GM12878 (cell line): ENCODE measurements around the gene SLMAP. TPM values are rescaled to one million over a fixed set of nuclear protein-coding genes. Genes with fewer than 3 reads are reported as not detected.

Experiments used
- ATAC-seq: fragments of 200-7000 bp; cut with Tn5 transposase; 3 replicates; pipeline ENCODE4 v1.9.1; 2020; ENCODE audit warnings: mild to moderate bottlenecking, moderate library complexity
- BruUV-seq: library from RNA; stranded (reverse); fragments of 400-500 nt; replicated peaks from 2 replicates; lab custom pipeline; 2021; lab: Mats Ljungman, UMichigan
- CTCF ChIA-PET: fragments of 300-600 bp; sonication (Branson Sonifier 250); formaldehyde crosslinking; extraction: SDS; loops from one replicate; lab custom pipeline; 2021; ENCODE audit warnings: inconsistent platforms; lab: Yijun Ruan, JAX
- POLR2A ChIA-PET: fragments of 350-600 bp; formaldehyde crosslinking; extraction: SDS; loops from one replicate; lab custom pipeline; 2021; ENCODE audit warnings: inconsistent platforms; lab: Charles Lee
- RAD21 ChIA-PET: fragments of 300-600 bp; sonication (Branson Sonifier 250); formaldehyde crosslinking; loops from one replicate; lab custom pipeline; 2023; ENCODE audit warnings: antibody characterized with exemption; ENCODE audit not compliant: unreplicated experiment; lab: Charles Lee
- SMC1A ChIA-PET: fragments of 300-600 bp; sonication (Branson Sonifier 250); formaldehyde crosslinking; loops from one replicate; lab custom pipeline; 2023; ENCODE audit not compliant: unreplicated experiment, uncharacterized antibody; lab: Charles Lee
- DNase-seq: peaks from one replicate; pipeline ENCODE4 v3.0.0-alpha.2; 2011; ENCODE audit warnings: low read depth, low spot score
- FAIRE-seq: peaks from 3 replicates; lab custom pipeline; 2011; peaks lifted over from hg19 to GRCh38; lab: Jason Lieb, UNC
- H2AFZ ChIP-seq: 2 replicates; pipeline ENCODE4 v1.6.0; 2011; ENCODE audit warnings: low read depth, low read length, control low read depth; ENCODE audit not compliant: control insufficient read depth
- H3K27ac ChIP-seq: 2 replicates; pipeline ENCODE4 v1.5.1; 2011; ENCODE audit warnings: control low read depth; ENCODE audit not compliant: control insufficient read depth, insufficient read depth
- H3K27me3 ChIP-seq, 2 experiments: replicated peaks in 1 of 2; 2 replicates each; pipeline versions ENCODE4 v1.6.0 to v1.6.1; 2011; ENCODE audit warnings: low read length in 1 of 2; ENCODE audit not compliant: control insufficient read depth in 2 of 2, insufficient read depth in 2 of 2
- H3K36me3 ChIP-seq, 2 experiments: 2 replicates each; pipeline ENCODE4 v1.5.1; 2011; ENCODE audit warnings: low read length in 1 of 2; ENCODE audit not compliant: control insufficient read depth in 2 of 2, insufficient read depth in 2 of 2
- H3K4me1 ChIP-seq: 2 replicates; pipeline ENCODE4 v1.6.1; 2011; ENCODE audit warnings: mild to moderate bottlenecking, low read length, moderate library complexity, mixed read lengths; ENCODE audit not compliant: control insufficient read depth, insufficient read depth
- H3K4me2 ChIP-seq: 2 replicates; pipeline ENCODE4 v1.6.0; 2011; ENCODE audit warnings: control low read depth; ENCODE audit not compliant: control insufficient read depth, insufficient read depth
- H3K4me3 ChIP-seq: fragments of 200-600 bp; sonication (generic); 2 replicates; pipeline ENCODE4 v1.5.1; 2016
- H3K79me2 ChIP-seq: 2 replicates; pipeline ENCODE4 v1.6.0; 2011; ENCODE audit warnings: low read length; ENCODE audit not compliant: control insufficient read depth, insufficient read depth
- H3K9ac ChIP-seq: 2 replicates; pipeline ENCODE4 v1.8.0; 2011; ENCODE audit warnings: low read length, control low read depth, mixed read lengths; ENCODE audit not compliant: control insufficient read depth, insufficient read depth
- H3K9me3 ChIP-seq: replicated peaks from 3 replicates; pipeline ENCODE4 v1.5.1; 2011; ENCODE audit warnings: mild to moderate bottlenecking, low read length; ENCODE audit not compliant: control insufficient read depth, insufficient read depth
- H4K20me1 ChIP-seq: 2 replicates; pipeline ENCODE4 v1.6.0; 2011; ENCODE audit not compliant: control insufficient read depth, insufficient read depth
- ATF7 ChIP-seq: fragments of 450-650 bp; IDR thresholded peaks from 2 replicates; pipeline ENCODE4 v1.6.1; 2016; ENCODE audit warnings: low read depth, mild to moderate bottlenecking
- CBX5 ChIP-seq: sonication (generic); IDR thresholded peaks from 2 replicates; pipeline ENCODE4 v1.6.1; 2016; ENCODE audit warnings: low read depth, moderate library complexity, mild to moderate bottlenecking, inconsistent platforms
- SMAD1 ChIP-seq: fragments of 450-650 bp; IDR thresholded peaks from 2 replicates; pipeline ENCODE4 v1.6.1; 2018; ENCODE audit warnings: mild to moderate bottlenecking, low read depth; ENCODE audit not compliant: partially characterized antibody
- STAT1 ChIP-seq: fragments of 450-650 bp; conservative IDR thresholded peaks from 2 replicates; pipeline ENCODE4 v1.6.1; 2014; ENCODE audit warnings: antibody characterized with exemption, mild to moderate bottlenecking
- TCF7 ChIP-seq: IDR thresholded peaks from 2 replicates; pipeline ENCODE4 v1.6.1; 2014; ENCODE audit warnings: antibody characterized with exemption, borderline replicate concordance
- USF1 ChIP-seq: IDR thresholded peaks from 2 replicates; pipeline ENCODE4 v1.6.1; 2011; ENCODE audit warnings: borderline replicate concordance, low read depth, mild to moderate bottlenecking, moderate library complexity, mixed read lengths, low read length; ENCODE audit not compliant: insufficient read depth; ENCODE audit errors: extremely low read length
- WGBS: methylation state at CpG from one replicate; pipeline ENCODE4 v1.1.6; 2016; ENCODE audit warnings: low lambda C conversion rate; ENCODE audit not compliant: insufficient replicate concordance, insufficient coverage; ENCODE audit errors: missing lambda C conversion rate; 5-methylcytosine and 5-hydroxymethylcytosine counted together
- in situ Hi-C: fragments of 300-500 bp; cut with MboI; formaldehyde crosslinking; loops from 9 replicates; pipeline ENCODE4 v1.14.3; 2018; ENCODE audit warnings: mixed read lengths
- intact Hi-C: fragments of 100-400 bp; cut with micrococcal nuclease; formaldehyde crosslinking; loops from one replicate; pipeline ENCODE4 v1.14.2; 2022; ENCODE audit not compliant: unreplicated experiment
- polyA plus RNA-seq, 11 experiments: library from polyadenylated mRNA; depleted of rRNA in 4 of 11; unstranded in 6 of 11; stranded (reverse) in 5 of 11; fragments of >200 nt; fragmentation: Nextera tagmentation in 4 of 11; fragmentation: Illumina TruSeq in 1 of 11; extraction: Ambion mirVana in 4 of 11; extraction: Trizol in 1 of 11; gene quantifications; 1 replicate in 1 of 11; 2 replicates in 10 of 11; pipeline versions ENCODE4 v1.2.1 to v1.2.3, GENCODE V29; 2011 to 2016; ENCODE audit warnings: inconsistent platforms in 2 of 11, missing spikeins in 2 of 11, low read depth in 1 of 11
- total RNA-seq, 4 experiments: library from RNA; depleted of rRNA in 3 of 4; stranded (reverse); fragments of >200 nt in 3 of 4; fragmentation: Illumina TruSeq in 1 of 4; extraction: Trizol in 1 of 4; gene quantifications; 2 replicates each; pipeline versions ENCODE4 v1.2.1 to v1.2.3, GENCODE V29; 2013 to 2021

Gene SLMAP
- total and polyA plus RNA-seq, 10 of the 15 experiments (the other 5 are each of a cell fraction or from before 2014, with no cell fraction given): 8.3 to 43.8 (median 26.4) TPM

GRCh38 chr3:57815036-57815435 is 58.9 kb downstream of the SLMAP start:
- no peak for FAIRE-seq
- CTCF ChIA-PET: interaction anchor here (0.7 to 4.2 kb wide), 4 partner anchors 8 to 46 kb away, joined by 3 to 27 read pairs (median 4); no protein-coding TSS in a partner anchor

DNA sequence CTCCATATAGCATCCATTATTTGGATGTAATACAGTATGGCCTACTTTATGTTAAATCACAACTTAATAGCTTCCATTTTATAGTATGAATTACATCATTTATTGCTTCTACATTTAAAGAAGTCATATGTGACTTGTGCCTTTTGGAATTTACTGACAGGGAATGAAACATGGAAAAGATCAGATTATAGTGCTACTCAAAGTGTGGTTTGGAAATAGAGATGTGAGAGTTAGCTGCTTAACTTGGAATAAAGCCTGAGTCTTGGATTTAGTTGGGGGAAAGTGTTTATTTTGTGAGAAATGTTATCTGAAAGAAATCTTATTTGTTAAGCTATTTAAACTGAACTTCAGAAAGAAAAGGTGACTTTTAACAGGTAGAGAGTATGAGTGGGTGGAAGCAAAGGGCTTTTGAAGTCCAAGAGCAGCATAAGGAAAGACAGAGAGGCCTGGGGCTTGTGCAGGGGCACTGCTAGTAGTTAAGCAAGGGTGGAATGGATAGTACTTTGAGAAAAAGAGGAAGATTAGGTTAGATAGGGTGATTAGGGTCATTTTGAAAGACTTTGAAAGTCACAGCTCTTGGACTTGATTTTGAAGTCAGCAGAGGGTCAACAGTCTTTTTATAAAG is 60.5 kb downstream of the SLMAP start:
- no peak overlapping the region for H2AFZ ChIP-seq
- ChIA-PET SMC1A (interaction anchor here (0.6 to 1.3 kb wide), 5 partner anchors 9 to 30 kb away, joined by 3 to 4 read pairs (median 3); no protein-coding TSS in a partner anchor), CTCF (interaction anchor here (0.6 to 4.2 kb wide), 4 partner anchors 9 to 638 kb away, joined by 3 to 27 read pairs (median 4); no protein-coding TSS in a partner anchor), RAD21 (interaction anchor here (1.4 kb wide), 2 partner anchors 10 to 58 kb away, joined by 5 to 6 read pairs; no protein-coding TSS in a partner anchor), POLR2A (interaction anchor here (1.0 kb wide), 1 partner anchor 219 kb away, joined by 3 read pairs; the partner anchor contains the start of gene ARF4)
- no peak for FAIRE-seq
- H3K79me2 ChIP-seq: peaks cover 18% of the 10 kb centered on the region
- in situ Hi-C loops: no loop called here
- no peaks in the 10 kb centered on the region; the same call in 1 of the 2 replicates for H3K4me1 ChIP-seq
- no peak overlapping the region for H3K27ac ChIP-seq
- no peak overlapping the region for H3K4me2 ChIP-seq
- no peaks in the 10 kb centered on the region; the same call in 1 of the 3 replicates for H3K9me3 ChIP-seq
- no peaks in the 10 kb centered on the region for H3K36me3 ChIP-seq
- H3K9ac ChIP-seq: no peak overlapping the region
- intact Hi-C loops: no loop called here
- H3K27me3 ChIP-seq: no peaks in the 10 kb centered on the region
- no peak for DNase-seq
- TF ChIP-seq ATF7 (no peak), SMAD1 (no peak), CBX5 (no peak), TCF7 (no peak)
- no TSS peak for BruUV-seq
- H3K4me3 ChIP-seq: no peak overlapping the region
- no peaks in the 10 kb centered on the region for H4K20me1 ChIP-seq
- peak; percentile 25; the same call in 1 of the 3 replicates for ATAC-seq

More at GRCh38 chr3:57815036-57815435, 58.9 kb downstream of the SLMAP start:
- DNase-seq: no peak
- H3K79me2 ChIP-seq: peaks cover 16% of the 10 kb centered on the region
- POLR2A ChIA-PET: interaction anchor here (0.5 to 0.6 kb wide), 2 partner anchors 203 to 214 kb away, joined by 3 to 4 read pairs; no protein-coding TSS in a partner anchor
- in situ Hi-C loops: no loop called here
- H3K4me3 ChIP-seq: no peak overlapping the region
- no peaks in the 10 kb centered on the region; the same call in 1 of the 3 replicates for H3K9me3 ChIP-seq
- 45% methylated on average over 6 of the region's 6 CpGs for WGBS
- H4K20me1 ChIP-seq: no peaks in the 10 kb centered on the region
- RAD21 ChIA-PET: interaction anchor here (0.6 to 1.4 kb wide), 5 partner anchors 11 to 57 kb away, joined by 3 to 5 read pairs (median 4); no protein-coding TSS in a partner anchor
- peaks cover 0 to 2% of the 10 kb centered on the region in 2 experiments; a peak in 2 of 4 replicates for H3K36me3 ChIP-seq
- SMC1A ChIA-PET: interaction anchor here (0.6 to 1.3 kb wide), 4 partner anchors 17 to 383 kb away, joined by 3 to 6 read pairs (median 4); no protein-coding TSS in a partner anchor
- H3K27me3 ChIP-seq: no peaks in the 10 kb centered on the region
- BruUV-seq: no TSS peak
- H3K4me1 ChIP-seq: no peaks in the 10 kb centered on the region; the same call in 1 of the 2 replicates
- no peak overlapping the region for H3K9ac ChIP-seq
- H3K4me2 ChIP-seq: no peak overlapping the region
- TF ChIP-seq USF1 (peak; percentile 48), STAT1 (no peak)
- H3K27ac ChIP-seq: no peak overlapping the region
- peak; percentile 56 for ATAC-seq
- H2AFZ ChIP-seq: no peak overlapping the region
- intact Hi-C loops: no loop called here
